Fibroblast of skin of left biceps (primary cell): ENCODE data around the gene NPLOC4.

Source experiments
- DNase-seq, 2 experiments: peaks; one replicate each; pipeline ENCODE4 v3.0.0-alpha.2; 2013; ENCODE audit warnings: low read depth in 2 of 2

NPLOC4 gene

GRCh38 chr17:81518785-81519283, 118.1 kb downstream of the NPLOC4 start:
- no peak for DNase-seq

GRCh38 chr17:81518113-81518784, 118.7 kb downstream of the NPLOC4 start:
- DNase-seq, result no peak

GRCh38 chr17:81517339-81518112, 119.4 kb downstream of the NPLOC4 start:
- DNase-seq, result no peak

GRCh38 chr17:81517009-81517338, 119.9 kb downstream of the NPLOC4 start:
- DNase-seq, result no peak

- DNase-seq, result no peak
Observed at GRCh38 chr17:81516439-81516838, 120.5 kb downstream of the NPLOC4 start.

GRCh38 chr17:81515530-81516041, 121.3 kb downstream of the NPLOC4 start:
- no peak for DNase-seq

GRCh38 chr17:81514739-81515529, 122.0 kb downstream of the NPLOC4 start:
- peak; percentile 83 to 87 for DNase-seq

GRCh38 chr17:81514489-81514738, 122.5 kb downstream of the NPLOC4 start:
- DNase-seq, result no peak

- DNase-seq, result no peak
Observed at GRCh38 chr17:81513753-81514488, 123.0 kb downstream of the NPLOC4 start.

- DNase-seq, result no peak
Observed at GRCh38 chr17:81513372-81513752, 123.5 kb downstream of the NPLOC4 start.

GRCh38 chr17:81512562-81513371, 124.1 kb downstream of the NPLOC4 start, which contains the start of gene ACTG1:
ACTG1 (minus strand) TSS chr17:81512799; CDS start chr17:81512354, 445 bp downstream.
- peak; percentile 89 to 90 for DNase-seq

GRCh38 chr17:81511804-81512561, 124.9 kb downstream of the NPLOC4 start:
- DNase-seq, result no peak

- no peak for DNase-seq
Observed at GRCh38 chr17:81511554-81511803, 125.4 kb downstream of the NPLOC4 start.

- DNase-seq, result no peak
Observed at GRCh38 chr17:81510785-81511553, 125.9 kb downstream of the NPLOC4 start.

GRCh38 chr17:81509972-81510784, 126.7 kb downstream of the NPLOC4 start:
- DNase-seq, result no peak

- DNase-seq, result no peak
Observed at GRCh38 chr17:81509207-81509971, 127.5 kb downstream of the NPLOC4 start.

- no peak for DNase-seq
Observed at GRCh38 chr17:81508639-81509206, 128.2 kb downstream of the NPLOC4 start.
